Activated T-helper 17 cell treated with anti-CD3 and anti-CD28 coated beads, Interleukin-2, amount 50 U/mL, for 72 hours (primary cell): Measurements from ENCODE around the gene NUP62. TPM values are rescaled to one million over a fixed set of nuclear protein-coding genes. Genes with fewer than 3 reads are reported as not detected.

ENCODE experiments used
- ATAC-seq: fragments of 150-1000 bp; cut with Tn5 transposase; replicated peaks from 2 replicates; pipeline ENCODE4 v1.10.0; 2021; ENCODE audit warnings: mild to moderate bottlenecking, moderate library complexity
- H3K27ac Mint-ChIP-seq: one replicate; pipeline ENCODE4 v1.8.0; 2022; ENCODE audit warnings: mixed read lengths
- H3K27me3 Mint-ChIP-seq: one replicate; pipeline ENCODE4 v1.8.0; 2022; ENCODE audit warnings: mixed read lengths
- H3K36me3 Mint-ChIP-seq: one replicate; pipeline ENCODE4 v1.8.0; 2022; ENCODE audit warnings: low read depth, mild to moderate bottlenecking, mixed read lengths
- H3K4me1 Mint-ChIP-seq: one replicate; pipeline ENCODE4 v1.8.0; 2022; ENCODE audit warnings: mixed read lengths
- H3K4me3 Mint-ChIP-seq: one replicate; pipeline ENCODE4 v1.8.0; 2022; ENCODE audit warnings: mild to moderate bottlenecking, mixed read lengths
- H3K9me3 Mint-ChIP-seq: one replicate; pipeline ENCODE4 v1.8.0; 2022; ENCODE audit warnings: mixed read lengths
- total RNA-seq, 2 donors: library from RNA; stranded (reverse); gene quantifications; one replicate each; pipeline ENCODE4 v1.2.3, GENCODE V29; 2022

Gene NUP62
- total RNA-seq, 2 donors from 2014 or later = 158 to 172 TPM

DNA sequence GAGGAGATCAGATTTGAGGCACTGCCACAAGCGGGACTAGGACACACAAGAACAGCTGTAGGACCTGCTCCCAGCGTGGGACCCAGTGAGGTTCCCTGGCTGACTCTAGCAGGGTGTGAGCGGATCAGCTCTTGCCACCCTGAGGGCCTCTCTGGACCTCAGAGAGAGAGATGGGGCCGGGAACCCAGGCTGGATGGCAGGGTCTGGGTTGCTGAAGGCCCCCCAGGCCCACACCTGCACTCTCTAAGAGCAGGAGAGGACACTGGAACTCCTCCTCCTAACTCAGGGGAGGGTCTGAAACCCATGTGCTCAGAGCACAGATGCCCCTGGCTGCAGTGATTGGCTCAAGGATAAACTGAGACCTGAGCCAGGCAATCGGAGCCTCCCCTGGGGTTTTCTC is 19.1 kb downstream of the NUP62 start:
- H3K36me3 Mint-ChIP-seq = peaks cover 90% of the 10 kb centered on the region

DNA sequence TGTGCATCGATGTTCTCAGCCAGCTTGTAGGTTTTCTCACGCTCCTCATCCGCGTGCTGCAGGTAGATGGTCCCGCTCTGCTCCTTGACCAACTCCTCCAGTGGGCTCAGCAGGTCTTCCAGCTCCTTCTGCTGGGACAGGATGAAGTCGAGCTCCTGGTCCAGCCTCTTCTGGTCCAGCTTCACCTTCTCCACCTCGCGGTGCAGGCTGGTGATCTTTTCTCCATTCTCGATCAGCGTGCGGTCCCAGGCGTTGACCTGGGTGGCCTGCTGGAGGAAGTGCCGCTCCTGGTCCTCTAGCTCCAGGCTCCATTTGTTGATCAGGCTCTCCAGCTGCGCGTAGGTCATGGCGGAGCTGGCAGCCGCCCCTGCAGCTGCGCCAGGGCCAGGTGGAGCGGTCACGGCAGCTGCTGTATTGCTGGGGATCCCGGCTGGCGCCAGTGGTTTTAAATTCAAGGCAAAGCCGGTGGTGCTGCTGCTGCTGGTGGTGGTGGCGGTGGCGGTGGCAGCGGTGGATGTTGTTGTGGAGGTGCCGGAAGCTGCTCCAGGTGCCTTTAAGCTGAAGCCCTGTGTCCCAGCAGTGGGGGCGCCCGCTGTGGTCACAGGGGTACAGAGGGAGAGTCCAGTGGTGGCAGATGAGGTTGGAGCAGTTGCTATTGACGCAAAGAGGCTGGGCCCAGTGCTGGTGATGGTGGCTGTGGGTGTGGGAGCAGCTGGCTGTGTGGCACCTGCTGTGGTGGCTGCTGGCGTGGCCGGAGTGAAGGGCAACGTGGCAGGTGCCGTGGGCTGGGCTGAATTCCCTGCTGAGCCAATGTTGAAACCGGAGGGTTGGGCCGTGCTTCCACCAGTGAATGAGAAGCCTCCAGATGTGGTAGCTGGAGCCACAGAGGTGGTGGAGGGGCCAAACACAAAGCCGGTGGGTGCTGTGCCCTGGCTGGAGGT is 20.6 kb downstream of the NUP62 start:
- Mint-ChIP-seq H3K27me3 (no peaks in the 10 kb centered on the region), H3K27ac (peak overlapping the region; percentile 41), H3K36me3 (peaks cover 76% of the 10 kb centered on the region), H3K4me1 (peaks cover 28% of the 10 kb centered on the region), H3K4me3 (no peak overlapping the region), H3K9me3 (no peaks in the 10 kb centered on the region)
- no peak for ATAC-seq

More for the DNA sequence above, 19.1 kb downstream of the NUP62 start:
- H3K4me1 Mint-ChIP-seq = peaks cover 34% of the 10 kb centered on the region
- ATAC-seq = no peak
- H3K27ac Mint-ChIP-seq = no peak overlapping the region
- no peaks in the 10 kb centered on the region for H3K27me3 Mint-ChIP-seq
- H3K4me3 Mint-ChIP-seq = no peak overlapping the region
- H3K9me3 Mint-ChIP-seq = no peaks in the 10 kb centered on the region

DNA sequence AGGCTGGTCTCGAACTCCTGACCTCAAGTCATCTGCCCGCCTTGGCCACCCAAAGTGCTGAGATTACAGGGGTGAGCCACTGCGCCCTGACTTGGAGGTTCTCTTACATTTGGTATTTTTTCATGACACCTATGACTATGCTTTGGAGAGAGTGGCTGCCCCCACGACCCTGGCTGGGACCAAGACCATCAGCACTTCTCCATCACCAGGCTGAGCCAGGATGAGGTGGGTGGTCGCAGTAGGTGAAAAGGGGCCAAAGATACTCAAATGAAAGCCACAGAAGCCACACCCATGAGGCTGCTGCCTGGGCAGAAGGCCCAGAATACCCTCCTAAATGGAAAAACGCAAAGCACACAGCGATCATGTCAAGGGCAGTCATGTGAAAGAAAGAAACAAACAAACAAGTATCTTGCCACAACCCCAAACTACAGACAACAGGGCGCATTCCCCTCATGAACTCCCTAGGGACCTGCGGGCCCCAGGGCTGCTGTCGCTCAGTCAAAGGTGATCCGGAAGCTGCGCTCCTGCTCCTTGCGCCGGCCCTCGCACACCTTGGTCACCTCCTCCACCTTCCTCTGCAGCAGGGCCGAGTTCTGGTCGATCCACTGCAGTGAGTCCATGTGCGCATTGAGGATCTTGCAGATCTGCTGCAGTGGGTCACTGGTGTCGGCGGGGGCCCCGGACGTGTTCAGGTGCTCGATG is 21.4 kb downstream of the NUP62 start:
- H3K4me3 Mint-ChIP-seq = no peak overlapping the region
- H3K27ac Mint-ChIP-seq = peak overlapping the region; percentile 41
- no peak for ATAC-seq
- H3K27me3 Mint-ChIP-seq = no peaks in the 10 kb centered on the region
- H3K36me3 Mint-ChIP-seq = peaks cover 67% of the 10 kb centered on the region
- H3K9me3 Mint-ChIP-seq = no peaks in the 10 kb centered on the region
- peaks cover 19% of the 10 kb centered on the region for H3K4me1 Mint-ChIP-seq

DNA sequence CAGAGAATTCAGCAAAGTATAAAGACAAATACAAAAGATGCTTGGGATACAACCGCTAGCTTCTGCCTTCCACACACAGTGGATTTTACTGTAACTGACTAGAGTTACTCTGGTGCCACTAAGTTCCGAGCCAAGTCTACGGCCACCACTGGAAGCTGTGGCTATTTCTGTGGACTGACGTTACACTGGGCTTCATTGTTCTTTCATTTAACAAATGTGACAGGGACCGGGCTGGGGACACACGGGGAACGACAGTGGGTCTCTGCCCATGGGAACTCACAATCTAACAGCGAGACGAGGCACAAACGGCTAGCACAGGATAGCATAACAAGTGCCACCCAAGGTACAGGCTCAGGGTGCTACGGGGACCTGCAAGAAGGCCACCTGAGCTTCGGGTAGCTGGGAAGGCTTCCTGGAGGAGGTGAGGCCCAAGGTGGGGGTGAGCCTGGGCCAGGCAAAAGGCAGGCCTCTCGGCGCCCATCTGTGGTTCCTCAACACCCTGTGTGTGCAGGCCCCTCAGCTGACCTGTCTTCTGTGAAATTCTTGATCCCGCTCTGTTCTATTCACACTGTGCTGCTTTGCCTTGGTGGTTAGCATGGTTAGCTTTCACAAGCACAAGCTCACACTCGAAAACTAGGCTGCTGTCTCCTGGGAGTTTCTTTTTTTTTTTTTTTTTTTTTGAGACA is 22.3 kb downstream of the NUP62 start:
- Mint-ChIP-seq H3K36me3 (peaks cover 58% of the 10 kb centered on the region), H3K27me3 (no peaks in the 10 kb centered on the region), H3K4me1 (peaks cover 15% of the 10 kb centered on the region), H3K27ac (peak overlapping the region; percentile 41), H3K9me3 (no peaks in the 10 kb centered on the region), H3K4me3 (no peak overlapping the region)
- ATAC-seq = no peak

DNA sequence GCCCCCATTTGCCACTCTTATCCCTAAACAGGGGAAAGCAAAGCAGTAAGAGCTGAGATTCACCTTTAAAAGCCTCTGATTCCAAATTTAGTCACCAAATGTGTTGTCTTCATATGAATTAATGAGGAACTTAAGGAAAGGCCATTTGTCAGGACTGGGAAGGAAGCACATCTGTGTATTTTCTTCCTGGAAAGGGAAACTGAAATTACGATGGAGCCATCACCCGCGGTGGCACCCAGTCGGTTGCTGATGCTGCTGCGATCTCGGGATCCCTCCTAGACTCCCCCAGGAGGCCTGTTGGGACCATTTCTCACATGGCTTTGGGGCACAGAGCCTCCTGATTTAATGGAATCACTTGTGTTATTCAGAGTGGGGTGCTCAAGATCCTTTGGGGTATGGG is 25.2 kb downstream of the NUP62 start:
- H3K27me3 Mint-ChIP-seq = no peaks in the 10 kb centered on the region
- no peaks in the 10 kb centered on the region for H3K9me3 Mint-ChIP-seq
- ATAC-seq = no peak
- peaks cover 8% of the 10 kb centered on the region for H3K4me1 Mint-ChIP-seq
- H3K36me3 Mint-ChIP-seq = peaks cover 30% of the 10 kb centered on the region
- peak overlapping the region; percentile 23 for H3K4me3 Mint-ChIP-seq
- H3K27ac Mint-ChIP-seq = no peak overlapping the region

DNA sequence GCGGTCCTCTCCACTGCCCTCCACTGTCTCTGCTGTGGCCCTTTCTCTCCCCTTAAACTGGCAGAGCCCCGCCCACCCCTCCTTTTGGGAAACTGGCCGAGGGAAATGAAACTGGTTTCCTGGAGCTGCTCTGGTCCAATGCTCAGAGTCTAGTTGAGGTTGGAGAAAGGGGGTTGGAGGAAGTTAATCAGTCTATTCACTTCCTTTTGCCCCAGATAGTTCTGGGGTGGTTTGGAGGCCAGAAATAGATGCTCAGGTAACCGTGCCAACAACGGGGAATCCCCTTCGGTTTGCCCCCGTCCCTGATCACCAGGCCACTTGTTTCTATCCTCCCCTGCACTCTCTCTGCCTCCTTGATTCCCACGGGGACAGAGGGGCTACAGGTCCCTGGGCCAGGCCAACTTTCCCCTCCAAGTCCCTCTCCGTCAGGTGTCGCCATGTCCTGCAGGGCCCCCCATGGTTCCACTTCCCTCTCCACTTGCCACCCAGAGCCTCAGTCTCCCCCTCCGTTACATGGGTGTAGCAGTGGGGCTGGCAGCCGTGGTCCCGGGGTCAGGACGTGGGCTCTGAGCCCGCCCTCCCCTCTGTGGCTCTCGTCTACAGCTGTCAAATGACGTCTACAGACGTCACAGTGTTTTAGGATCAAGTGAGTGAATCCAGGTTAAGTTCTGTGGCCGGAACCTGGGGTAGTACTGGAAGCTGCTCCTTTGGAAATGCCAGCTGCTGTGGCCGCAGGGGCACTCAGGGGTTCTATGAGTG is 32.3 kb downstream of the NUP62 start, which contains the start of gene IL4I1:
Gene IL4I1 (minus strand): TSS at position 25 of the 759 bp plus-strand sequence. CDS start 727 bp downstream, outside the sequence.
- H3K9me3 Mint-ChIP-seq = no peaks in the 10 kb centered on the region
- peak; percentile 57 for ATAC-seq
- H3K27ac Mint-ChIP-seq = peak within 1 kb of the TSS; percentile 99
- H3K4me3 Mint-ChIP-seq = peak within 1 kb of the TSS; percentile 93
- peaks cover 60% of the 10 kb centered on the region for H3K36me3 Mint-ChIP-seq
- no peaks in the 10 kb centered on the region for H3K27me3 Mint-ChIP-seq
- peaks cover 35% of the 10 kb centered on the region for H3K4me1 Mint-ChIP-seq

DNA sequence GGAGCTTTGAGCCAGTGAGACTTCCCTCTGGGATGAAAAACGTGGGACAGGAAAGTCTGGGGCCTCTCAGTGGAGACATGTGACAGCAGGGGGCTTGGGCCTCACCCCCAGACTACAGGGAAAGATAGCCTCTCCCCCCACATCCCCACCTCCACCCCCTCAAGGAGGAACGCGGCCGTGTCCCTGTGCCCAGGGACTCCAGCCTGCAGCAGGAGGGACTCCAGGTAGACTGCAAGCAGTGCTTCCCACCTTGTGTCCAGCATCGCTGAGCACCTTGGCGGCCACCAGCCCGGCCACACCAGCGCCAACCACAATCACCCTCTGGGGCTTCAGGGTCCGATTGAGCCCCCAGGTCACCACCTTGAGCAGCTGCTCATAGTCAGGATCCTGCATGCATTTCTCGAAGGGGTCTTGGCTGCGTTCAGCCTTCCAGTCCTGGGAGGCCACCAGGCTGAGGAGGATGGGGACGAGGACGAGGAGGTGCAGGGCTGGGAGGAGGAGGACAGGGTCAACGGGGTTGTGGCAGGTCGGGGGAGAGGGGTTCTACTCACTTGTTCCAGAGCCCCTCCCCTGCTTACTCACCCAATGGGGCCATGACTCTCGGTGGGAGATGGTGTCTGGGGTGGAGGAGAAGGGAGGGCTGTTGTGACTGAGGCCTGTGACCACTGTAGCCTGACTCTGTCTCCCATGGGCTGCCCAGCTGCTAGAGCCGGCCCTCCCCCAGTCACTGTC is 33.6 kb downstream of the NUP62 start:
- Mint-ChIP-seq H3K36me3 (peaks cover 73% of the 10 kb centered on the region), H3K27me3 (no peaks in the 10 kb centered on the region), H3K4me3 (peak overlapping the region; percentile 93), H3K27ac (peak overlapping the region; percentile 99), H3K9me3 (no peaks in the 10 kb centered on the region), H3K4me1 (peaks cover 45% of the 10 kb centered on the region)
- ATAC-seq = peak; percentile 40

DNA sequence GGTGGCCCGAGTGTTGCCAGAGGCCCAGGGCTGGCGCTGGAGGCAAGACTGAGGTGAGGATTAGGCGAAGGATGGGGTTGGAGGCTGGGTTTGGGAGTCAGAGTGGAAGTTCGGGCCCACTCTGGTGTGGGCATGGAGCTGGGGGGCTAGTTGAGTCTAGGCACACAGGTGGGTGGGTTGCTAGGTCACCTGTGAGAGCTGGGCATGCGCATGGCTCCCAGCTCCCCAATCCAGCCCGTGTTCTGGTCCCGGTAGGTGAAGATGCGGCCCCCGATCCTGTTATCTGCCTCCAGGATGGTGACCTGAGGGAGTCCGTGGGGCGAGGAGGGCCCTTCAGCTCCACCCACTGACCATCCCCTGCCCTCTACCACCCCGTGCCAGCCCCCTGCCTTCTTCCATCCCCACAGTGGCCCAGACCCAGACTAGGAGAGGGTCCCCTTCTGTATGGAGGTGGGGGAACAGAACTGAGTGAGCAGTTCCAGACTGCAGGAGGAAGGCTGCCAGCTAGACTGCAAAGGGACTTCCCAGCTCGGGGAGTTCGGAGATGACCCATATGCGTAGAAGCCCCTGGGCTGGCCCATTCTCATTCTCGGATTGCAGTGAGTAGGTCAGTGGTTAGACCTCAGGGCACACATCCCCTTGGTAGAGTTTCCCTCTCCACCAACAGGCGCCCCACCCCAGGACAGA is 34.3 kb downstream of the NUP62 start:
- ATAC-seq = peak; percentile 54
- Mint-ChIP-seq H3K27ac (peak overlapping the region; percentile 99), H3K4me1 (peaks cover 40% of the 10 kb centered on the region), H3K27me3 (no peaks in the 10 kb centered on the region), H3K36me3 (peaks cover 80% of the 10 kb centered on the region), H3K4me3 (peak overlapping the region; percentile 93), H3K9me3 (no peaks in the 10 kb centered on the region)

DNA sequence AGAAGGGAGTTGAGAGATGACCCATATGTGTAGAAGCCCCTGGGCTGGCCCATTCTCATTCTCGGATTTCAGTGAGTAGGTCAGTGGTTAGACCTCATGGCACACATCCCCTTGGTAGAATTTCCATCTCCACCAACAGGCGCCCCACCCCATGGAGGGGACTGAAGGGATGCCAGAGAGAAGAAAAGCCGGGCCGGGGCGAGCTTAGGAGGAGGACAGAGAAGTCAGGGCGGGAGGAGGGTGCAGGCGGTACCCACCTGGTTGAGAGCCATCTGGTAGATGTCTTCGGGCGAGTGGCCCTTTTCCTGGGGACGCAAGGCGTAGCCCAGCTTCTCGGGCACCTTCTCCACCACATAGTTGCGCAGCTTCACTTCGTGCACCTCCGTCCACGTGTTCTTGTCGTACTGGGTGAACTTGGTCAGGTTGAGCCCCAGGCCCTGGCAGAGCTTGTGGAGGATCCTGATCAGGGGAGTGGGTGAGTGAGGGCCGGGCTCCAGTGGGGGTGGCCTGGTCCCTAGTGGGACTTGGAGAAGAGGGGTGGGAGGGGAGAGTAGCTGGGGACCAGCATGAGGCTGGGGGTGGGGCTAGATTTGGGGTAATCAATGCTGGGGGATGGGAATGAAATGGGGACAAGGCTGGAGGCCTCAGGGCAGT is 35.2 kb downstream of the NUP62 start:
- no peaks in the 10 kb centered on the region for H3K27me3 Mint-ChIP-seq
- H3K9me3 Mint-ChIP-seq = no peaks in the 10 kb centered on the region
- ATAC-seq = peak; percentile 10
- peak overlapping the region; percentile 99 for H3K27ac Mint-ChIP-seq
- H3K4me3 Mint-ChIP-seq = peak overlapping the region; percentile 93
- peaks cover 44% of the 10 kb centered on the region for H3K4me1 Mint-ChIP-seq
- peaks cover 89% of the 10 kb centered on the region for H3K36me3 Mint-ChIP-seq

DNA sequence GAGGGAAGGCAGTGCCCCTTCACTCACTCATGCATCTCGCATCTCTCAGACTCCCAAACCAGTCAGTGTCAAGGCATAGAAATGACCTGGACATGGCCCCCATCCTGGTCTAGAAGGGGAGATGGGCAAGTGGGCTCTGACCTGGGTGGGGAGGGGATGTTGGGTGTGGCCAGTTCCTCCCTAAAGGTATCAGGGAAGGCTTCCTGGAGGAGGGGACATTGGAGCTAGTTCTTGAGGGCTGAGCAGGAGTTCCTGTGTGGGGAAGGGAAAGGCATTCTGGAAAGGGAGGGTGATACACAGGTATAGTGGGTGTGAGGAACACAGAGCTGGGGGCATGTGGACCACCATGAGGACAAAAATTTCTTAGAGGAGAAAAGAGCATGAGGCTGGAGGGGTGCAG is 36.6 kb downstream of the NUP62 start:
- no peak for ATAC-seq
- Mint-ChIP-seq H3K4me1 (peaks cover 41% of the 10 kb centered on the region), H3K36me3 (peaks cover 100% of the 10 kb centered on the region), H3K4me3 (peak overlapping the region; percentile 93), H3K9me3 (no peaks in the 10 kb centered on the region), H3K27me3 (no peaks in the 10 kb centered on the region), H3K27ac (peak overlapping the region; percentile 99)

DNA sequence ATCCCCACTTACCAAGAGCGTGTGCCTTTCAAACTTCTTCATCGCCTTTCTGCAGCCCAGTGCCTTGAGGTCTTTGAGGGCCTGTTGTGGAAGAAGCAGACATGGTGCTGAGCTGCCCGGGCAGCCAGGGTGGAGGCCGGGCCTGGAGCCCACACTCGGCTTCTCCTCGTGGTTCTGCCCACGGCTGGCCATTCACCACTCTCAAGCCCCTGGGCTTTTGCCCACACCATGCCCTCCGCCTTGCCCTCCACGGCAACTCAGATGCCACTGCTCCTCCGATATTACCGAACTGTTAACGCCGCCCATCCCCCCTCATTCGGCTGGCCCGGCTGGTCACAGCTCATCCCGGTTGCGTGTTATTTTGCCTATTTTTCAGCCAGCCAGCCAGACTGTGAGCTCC is 37.9 kb downstream of the NUP62 start:
- peaks cover 100% of the 10 kb centered on the region for H3K36me3 Mint-ChIP-seq
- peaks cover 28% of the 10 kb centered on the region for H3K4me1 Mint-ChIP-seq
- H3K4me3 Mint-ChIP-seq = peak overlapping the region; percentile 93
- H3K9me3 Mint-ChIP-seq = no peaks in the 10 kb centered on the region
- ATAC-seq = no peak
- H3K27ac Mint-ChIP-seq = peak overlapping the region; percentile 81
- no peaks in the 10 kb centered on the region for H3K27me3 Mint-ChIP-seq
